GM11168 (cell line): Measurements from ENCODE around the gene MSH3.
"Not testable (repeated sequence)": the region's sequence is repeated elsewhere in the genome, so short reads cannot be mapped to it uniquely, and the experiment has no call there.

Source experiments
- in situ Hi-C: fragments of 300-500 bp; cut with MboI; formaldehyde crosslinking; loops from one replicate; pipeline ENCODE4 v1.12.0; 2022; ENCODE audit warnings: low sequenced_read_pairs; ENCODE audit not compliant: unreplicated experiment

MSH3 gene

GRCh38 chr5:80655231-80655774, 851 bp downstream of the MSH3 start:
- in situ Hi-C loops = no loop called here

GRCh38 chr5:80656425-80656824, 2.0 kb downstream of the MSH3 start:
- in situ Hi-C loops = no loop called here

GRCh38 chr5:80659106-80659505, 4.7 kb downstream of the MSH3 start:
- in situ Hi-C loops = no loop called here

- in situ Hi-C loops = not testable (repeated sequence)
Observed at GRCh38 chr5:80660661-80661060, 6.2 kb downstream of the MSH3 start.

- in situ Hi-C loops = no loop called here
Observed at GRCh38 chr5:80662108-80662507, 7.7 kb downstream of the MSH3 start.

GRCh38 chr5:80665057-80665456, 10.6 kb downstream of the MSH3 start:
- in situ Hi-C loops = no loop called here

GRCh38 chr5:80667384-80667783, 12.9 kb downstream of the MSH3 start:
- in situ Hi-C loops = no loop called here

GRCh38 chr5:80668016-80668969, 13.8 kb downstream of the MSH3 start:
- in situ Hi-C loops = no loop called here

- in situ Hi-C loops = loop anchor here (10.0 kb wide), 1 partner anchor 197 kb away; no protein-coding TSS in a partner anchor
Observed at GRCh38 chr5:80672140-80672736, 17.8 kb downstream of the MSH3 start.

- in situ Hi-C loops = loop anchor here (10.0 to 25.0 kb wide), 2 partner anchors 202 to 511 kb away; no protein-coding TSS in a partner anchor
Observed at GRCh38 chr5:80676706-80677105, 22.3 kb downstream of the MSH3 start.

GRCh38 chr5:80686757-80687156, 32.3 kb downstream of the MSH3 start:
- in situ Hi-C loops = loop anchor here (25.0 kb wide), 1 partner anchor 501 kb away; no protein-coding TSS in a partner anchor

- in situ Hi-C loops = loop anchor here (25.0 kb wide), 1 partner anchor 498 kb away; no protein-coding TSS in a partner anchor
Observed at GRCh38 chr5:80688648-80689420, 34.4 kb downstream of the MSH3 start.

- in situ Hi-C loops = loop anchor here (25.0 kb wide), 1 partner anchor 498 kb away; no protein-coding TSS in a partner anchor
Observed at GRCh38 chr5:80689627-80690026, 35.2 kb downstream of the MSH3 start.

- in situ Hi-C loops = loop anchor here (25.0 kb wide), 1 partner anchor 492 kb away; no protein-coding TSS in a partner anchor
Observed at GRCh38 chr5:80695666-80696065, 41.2 kb downstream of the MSH3 start.

GRCh38 chr5:80696450-80696849, 42.0 kb downstream of the MSH3 start:
- in situ Hi-C loops = loop anchor here (25.0 kb wide), 1 partner anchor 491 kb away; no protein-coding TSS in a partner anchor

GRCh38 chr5:80697100-80697499, 42.6 kb downstream of the MSH3 start:
- in situ Hi-C loops = loop anchor here (25.0 kb wide), 1 partner anchor 490 kb away; no protein-coding TSS in a partner anchor

- in situ Hi-C loops = loop anchor here (25.0 kb wide), 1 partner anchor 489 kb away; no protein-coding TSS in a partner anchor
Observed at GRCh38 chr5:80698369-80698768, 43.9 kb downstream of the MSH3 start.

GRCh38 chr5:80701597-80701996, 47.1 kb downstream of the MSH3 start:
- in situ Hi-C loops = no loop called here

GRCh38 chr5:80703291-80703690, 48.8 kb downstream of the MSH3 start:
- in situ Hi-C loops = no loop called here

- in situ Hi-C loops = no loop called here
Observed at GRCh38 chr5:80703747-80704146, 49.3 kb downstream of the MSH3 start.
